ENCODE results near the gene CFAP251. TPM values are rescaled to one million over a fixed set of nuclear protein-coding genes. Genes with fewer than 3 reads are reported as not detected.

Gene CFAP251
- polyA plus RNA-seq, 5 donors: 3.8 to 12.5 (median 9.6) TPM

DNA sequence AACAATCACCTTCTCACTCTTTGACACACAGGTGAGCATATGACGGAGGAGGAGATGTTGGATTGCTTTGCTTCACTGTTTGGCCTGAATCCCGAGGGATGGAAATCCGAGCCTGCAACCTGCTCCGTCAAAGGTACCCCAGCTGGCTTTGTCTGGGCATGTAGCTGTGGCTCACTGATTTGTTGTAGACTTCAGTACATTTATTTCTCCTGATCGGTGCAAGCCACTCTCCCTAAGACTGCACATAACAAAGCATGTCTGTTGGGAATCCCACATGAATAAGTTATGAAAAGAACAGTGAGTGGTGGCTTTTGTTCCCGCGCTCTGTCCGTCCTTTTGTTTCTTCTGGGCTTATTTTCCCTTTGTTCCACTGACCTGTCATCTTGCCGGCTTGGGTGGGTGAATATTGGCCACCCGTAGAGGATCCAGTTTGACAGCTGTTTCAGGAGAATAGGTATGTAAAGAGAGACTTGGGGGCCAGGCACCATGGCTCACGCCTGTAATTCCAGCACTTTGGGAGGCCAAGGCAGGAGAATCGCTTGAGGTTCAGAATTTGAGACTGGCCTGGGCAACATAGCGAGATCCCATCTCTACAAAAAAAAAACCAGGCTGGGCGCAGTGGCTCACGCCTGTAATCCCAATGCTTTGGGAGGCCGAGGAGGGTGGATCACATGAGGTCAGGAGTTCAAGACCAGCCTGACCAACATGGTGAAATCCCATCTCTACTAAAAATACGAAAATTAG lies 83.2 kb downstream of the CFAP251 start:
- no peak for DNase-seq

GRCh38 chr12:122003651-122004611 lies 85.5 kb downstream of the CFAP251 start:
- no peak for DNase-seq

DNA sequence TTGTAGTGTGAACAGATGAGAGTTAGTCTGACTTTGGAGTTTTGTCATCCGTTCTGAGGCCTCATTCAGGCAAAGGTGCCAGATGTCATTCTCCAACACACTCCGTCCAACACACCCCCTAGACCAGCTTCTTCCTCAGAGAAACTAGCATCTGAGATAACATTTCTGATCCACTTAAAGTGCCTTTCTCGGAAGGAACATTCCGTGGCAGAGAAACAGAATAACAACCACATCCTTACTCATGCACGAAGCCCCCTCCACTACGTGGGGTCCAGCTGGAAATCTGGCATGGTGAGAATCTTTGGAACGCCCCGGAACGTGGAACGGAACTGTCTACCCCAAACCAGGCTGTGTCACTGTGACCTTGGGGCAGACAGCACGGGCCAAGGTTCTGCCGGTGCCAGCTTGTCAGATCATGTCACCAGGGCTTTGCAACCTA lies 86.3 kb downstream of the CFAP251 start:
- DNase-seq: no peak

- no peak for DNase-seq
Measured at GRCh38 chr12:122005252-122005776, 86.9 kb downstream of the CFAP251 start.

DNA sequence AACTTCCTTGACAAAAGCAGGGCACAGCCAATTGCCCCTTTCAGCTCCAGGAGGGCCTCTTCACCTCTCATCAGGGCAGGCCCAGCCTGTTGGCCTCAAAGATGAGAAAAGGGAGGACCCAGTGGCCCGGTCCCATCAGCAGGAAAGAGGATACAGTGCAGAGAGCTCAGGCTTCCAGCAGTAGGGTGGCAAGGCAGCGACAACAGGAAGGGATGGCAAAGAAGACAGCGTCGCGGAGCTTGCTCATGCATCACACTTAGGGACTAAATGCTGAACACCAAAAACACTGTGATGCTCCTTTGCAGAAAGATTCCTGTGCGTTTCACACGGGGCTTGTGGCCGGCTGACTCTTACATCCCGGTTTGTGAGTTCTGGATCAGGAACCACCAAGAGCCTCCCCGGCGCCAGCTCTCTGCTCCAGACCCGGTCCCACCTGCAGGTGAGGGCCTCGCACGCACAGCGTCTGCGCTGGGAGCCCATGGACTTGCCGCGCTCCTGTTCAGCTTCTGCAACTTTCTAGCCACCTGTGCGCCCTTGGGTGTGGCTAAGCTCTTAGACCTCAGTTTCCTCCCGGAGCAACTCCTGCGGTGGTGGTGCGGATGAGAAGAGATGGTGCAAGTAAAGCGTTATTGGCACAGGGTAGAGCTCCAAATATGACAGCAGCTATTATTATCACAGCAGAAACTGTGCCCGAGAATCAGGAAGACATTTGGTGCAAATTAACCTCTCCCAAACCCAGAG lies 88.0 kb downstream of the CFAP251 start:
- no peak for DNase-seq

DNA sequence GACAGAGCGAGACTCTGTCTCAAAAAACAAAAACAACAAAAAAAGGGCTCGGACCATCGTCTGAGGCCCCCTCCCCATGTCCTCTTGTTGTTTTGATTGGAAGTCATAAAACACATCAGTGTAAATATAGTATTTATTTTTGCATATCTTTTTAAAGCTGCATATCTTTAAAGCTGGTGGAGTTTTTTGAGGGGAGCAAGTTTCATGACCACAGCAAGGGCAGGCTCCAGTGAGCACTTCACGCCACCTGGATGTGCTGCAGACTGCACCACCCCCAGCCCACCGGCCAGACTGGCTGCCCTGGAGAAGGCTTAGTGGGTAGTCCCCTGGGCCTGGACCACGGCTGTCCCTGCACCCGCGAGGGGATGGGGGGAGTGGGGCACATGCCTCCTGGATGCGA lies 91.3 kb downstream of the CFAP251 start:
- no peak for DNase-seq

- DNase-seq: no peak
Measured at GRCh38 chr12:122012184-122012583, 93.8 kb downstream of the CFAP251 start.

- no peak for DNase-seq
Measured at GRCh38 chr12:122013136-122013535, 94.7 kb downstream of the CFAP251 start.

GRCh38 chr12:122013791-122014590 lies 95.6 kb downstream of the CFAP251 start:
- DNase-seq: no peak

GRCh38 chr12:122014781-122015180 lies 96.4 kb downstream of the CFAP251 start:
- DNase-seq: no peak

DNA sequence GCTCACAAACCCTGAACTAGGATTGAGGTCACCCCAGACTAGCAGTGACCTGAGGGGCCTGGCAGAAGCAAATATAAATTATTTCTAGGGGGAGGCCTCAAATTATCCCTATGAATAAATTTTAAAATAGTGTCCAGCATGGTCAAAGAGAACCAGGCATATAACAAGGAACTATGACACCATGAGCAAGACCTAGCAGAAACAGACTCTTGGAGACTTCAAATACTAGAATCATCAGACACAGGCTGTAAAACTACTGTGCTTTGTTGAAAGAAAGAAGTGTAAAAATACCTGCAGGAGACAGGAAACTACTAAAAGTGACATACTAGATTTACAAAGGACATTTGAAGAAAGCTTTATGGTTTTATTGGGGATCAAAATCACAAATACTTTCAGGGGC lies 100.1 kb downstream of the CFAP251 start:
- DNase-seq: no peak

DNA sequence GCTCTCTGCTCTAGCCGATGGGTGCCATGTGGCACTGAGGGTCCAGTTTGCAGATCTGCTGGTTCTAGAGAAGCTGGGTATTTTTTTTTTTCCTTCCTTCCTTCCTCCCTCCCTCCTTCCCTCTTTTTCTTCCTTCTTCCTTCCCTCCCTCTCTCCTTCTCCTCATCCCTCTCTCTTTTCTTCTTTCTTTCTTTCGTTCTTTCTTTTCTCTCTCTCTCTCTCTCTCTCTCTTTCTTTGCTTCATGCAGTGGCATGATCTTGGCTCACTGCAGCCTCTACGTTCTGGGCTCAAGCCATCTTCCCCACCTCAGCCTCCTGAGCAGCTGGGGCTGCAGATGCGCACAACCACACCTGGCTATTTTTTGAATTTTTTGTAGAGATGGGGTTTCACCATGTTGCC lies 100.5 kb downstream of the CFAP251 start:
- DNase-seq: no peak

DNA sequence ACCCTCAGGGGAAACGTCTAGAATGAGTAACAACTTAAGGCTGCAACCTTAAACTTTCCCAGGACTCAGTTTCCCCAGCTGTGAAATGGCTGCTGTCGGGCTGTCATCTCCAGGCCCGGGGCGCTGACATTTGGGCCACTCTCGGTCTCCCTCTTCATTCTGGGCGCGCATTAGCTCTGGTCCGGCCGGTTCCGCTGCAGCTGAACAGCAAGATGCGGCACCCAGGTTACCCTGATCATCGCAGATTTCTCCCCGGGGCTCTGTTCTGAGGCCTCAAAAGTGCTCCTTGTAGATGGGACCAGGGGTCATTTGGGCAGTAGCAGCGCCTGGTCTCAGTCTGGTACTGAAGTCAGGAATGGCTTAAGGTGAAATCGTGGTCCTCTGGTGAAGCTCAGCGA lies 102.4 kb downstream of the CFAP251 start:
- no peak for DNase-seq

DNA sequence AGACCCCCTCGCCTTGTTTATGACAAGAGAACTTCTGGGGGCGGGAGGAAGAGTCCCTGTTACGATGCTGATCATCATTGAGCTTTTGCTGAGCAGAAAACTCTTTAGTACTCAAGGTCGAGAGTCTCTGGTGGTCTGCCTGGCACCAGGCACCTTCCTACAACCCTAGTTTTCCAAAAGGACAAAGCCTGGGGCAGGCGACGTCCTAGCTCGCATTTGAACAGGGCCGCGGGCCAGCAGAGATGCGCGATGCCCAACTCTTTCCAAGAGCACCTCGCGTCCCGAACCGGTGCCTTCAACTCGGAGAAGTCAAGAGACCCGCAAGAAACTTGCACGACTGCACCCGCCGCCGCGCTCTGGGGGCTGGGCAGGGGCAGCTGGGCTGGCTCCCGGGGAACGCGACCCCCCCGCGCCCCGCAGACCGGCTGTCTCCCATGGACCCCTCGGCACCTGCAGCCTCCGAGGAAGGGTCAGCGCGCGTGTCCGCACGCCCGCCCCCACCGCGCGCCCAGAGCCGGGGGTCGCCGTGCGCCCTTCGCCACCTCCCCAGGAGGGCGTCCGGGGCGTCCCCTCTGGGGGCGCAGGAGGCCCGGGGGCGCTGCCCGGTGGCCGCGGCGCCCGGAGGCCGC lies 102.9 kb downstream of the CFAP251 start:
- peak in 1 of 2 donors; percentile 24 for DNase-seq

DNA sequence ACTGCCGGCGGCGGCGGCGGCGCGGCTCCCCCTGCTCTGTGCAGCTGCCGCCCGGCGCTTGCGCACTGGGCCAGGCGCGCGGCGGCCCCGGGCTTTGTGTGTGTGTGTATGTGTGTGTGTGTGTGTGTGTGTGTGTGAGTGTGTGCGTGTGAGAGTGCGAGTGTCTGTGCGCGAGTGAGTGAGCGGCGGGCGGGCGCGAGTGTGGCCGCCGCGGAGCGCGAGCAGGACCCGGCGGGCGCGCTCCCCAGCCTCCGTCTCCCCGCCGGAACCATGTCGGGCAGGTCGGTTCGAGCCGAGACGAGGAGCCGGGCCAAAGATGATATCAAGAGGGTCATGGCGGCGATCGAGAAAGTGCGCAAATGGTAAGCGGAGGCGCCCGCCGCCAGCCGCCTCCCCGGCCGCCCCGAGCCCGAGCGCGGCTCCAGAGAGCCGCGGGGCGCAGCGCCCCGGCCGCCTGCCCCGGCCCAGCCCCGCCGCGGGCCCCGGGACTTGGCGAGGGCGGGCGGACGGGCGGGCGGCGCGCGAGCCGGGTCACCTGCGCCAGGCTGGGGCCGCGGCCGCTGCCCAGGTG lies 103.5 kb downstream of the CFAP251 start, which contains the start of gene BCL7A:
BCL7A (plus strand) TSS at position 63 of the 571 bp plus-strand sequence; CDS start at position 271, 208 bp downstream.
- DNase-seq: peak; percentile 73 to 78

DNA sequence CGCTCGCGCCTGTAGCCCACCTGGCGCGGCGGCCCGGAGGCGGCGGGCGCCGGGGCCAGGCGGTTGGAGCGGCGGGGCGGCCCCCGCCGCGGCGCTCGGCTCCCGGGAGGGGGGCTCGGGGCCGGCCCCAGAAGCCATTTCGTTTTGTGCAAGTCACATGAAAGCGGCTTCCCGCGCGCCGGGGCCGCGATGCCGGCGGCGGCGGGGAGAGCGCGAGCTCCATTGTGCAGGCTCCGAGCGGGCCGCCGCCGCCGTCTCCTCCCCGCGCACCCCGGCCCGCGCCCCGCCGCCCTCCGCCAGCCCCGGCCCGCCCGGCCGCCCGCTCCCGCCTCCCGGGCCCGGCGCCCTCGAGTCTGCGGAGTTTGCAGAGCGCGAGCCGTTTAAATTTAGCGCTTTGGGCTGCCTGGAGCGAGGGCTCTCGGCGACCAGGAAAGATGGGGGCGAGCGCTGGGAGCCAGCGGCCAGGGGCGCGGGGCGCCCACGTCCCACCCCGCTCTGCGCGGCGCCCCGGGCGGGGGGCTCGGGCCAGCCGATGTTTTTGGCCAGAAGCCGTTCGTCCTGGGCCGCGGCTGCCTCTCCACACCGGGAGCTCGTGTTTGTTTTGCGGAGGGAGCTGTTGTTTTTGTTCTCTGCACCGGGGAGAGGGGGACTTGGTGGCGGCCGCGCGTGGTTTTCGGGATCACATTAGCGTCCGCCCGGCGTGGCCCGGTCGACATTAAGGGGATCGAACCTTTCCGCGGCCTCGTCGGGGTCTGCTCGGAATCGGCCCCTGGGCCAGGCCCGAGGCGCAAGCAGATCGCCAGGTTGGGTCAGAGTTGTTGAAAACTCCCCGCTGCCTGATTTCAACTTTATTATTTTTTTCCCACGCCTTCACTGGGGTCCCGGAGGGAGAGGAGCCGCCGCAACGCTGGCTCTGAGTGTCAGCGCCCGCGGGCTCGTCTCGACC lies 104.3 kb downstream of the CFAP251 start:
- peak in 1 of 2 donors; percentile 15 for DNase-seq

- peak; percentile 74 to 78 for DNase-seq
Measured at GRCh38 chr12:122023339-122024131, 105.1 kb downstream of the CFAP251 start.

Measured in right lung (tissue), 5 donors.